Activated CD8-positive, alpha-beta memory T cell treated with anti-CD3 and anti-CD28 coated beads, Interleukin-2, amount 50 U/mL, for 48 hours (primary cell): Measurements from ENCODE around the gene MAP7D2.
"Not testable (repeated sequence)": the region's sequence is repeated elsewhere in the genome, so short reads cannot be mapped to it uniquely, and the experiment has no call there.

Experiments used
- DNase-seq: peaks from one replicate; pipeline ENCODE4 v3.0.0-alpha.2; 2020

The MAP7D2 gene

GRCh38 chrX:20116577-20117240 lies at the start of gene MAP7D2:
TSS of gene MAP7D2 (minus strand) at chrX:20116907. CDS start at chrX:20116879, 28 bp downstream.
- no peak for DNase-seq

- DNase-seq = not testable (repeated sequence)
These were observed 45.8 kb upstream of the MAP7D2 start for GRCh38 chrX:20162516-20162915.

GRCh38 chrX:20159797-20160385 lies 43.2 kb upstream of the MAP7D2 start:
- DNase-seq = no peak

- DNase-seq = no peak
These were observed 35.0 kb upstream of the MAP7D2 start for GRCh38 chrX:20151689-20152088.

- DNase-seq = no peak
These were observed 32.6 kb upstream of the MAP7D2 start for GRCh38 chrX:20149326-20149725.

GRCh38 chrX:20147561-20147960 lies 30.9 kb upstream of the MAP7D2 start:
- no peak for DNase-seq

GRCh38 chrX:20144491-20144890 lies 27.8 kb upstream of the MAP7D2 start:
- no peak for DNase-seq

GRCh38 chrX:20143561-20143960 lies 26.9 kb upstream of the MAP7D2 start:
- no peak for DNase-seq

GRCh38 chrX:20143111-20143510 lies 26.4 kb upstream of the MAP7D2 start:
- DNase-seq = no peak

GRCh38 chrX:20141281-20142220 lies 24.8 kb upstream of the MAP7D2 start, which contains the start of gene EIF1AX:
TSS of gene EIF1AX (minus strand) at chrX:20141838. CDS start at chrX:20141640, 198 bp downstream.
- DNase-seq = peak; percentile 92

- DNase-seq = no peak
These were observed 23.7 kb upstream of the MAP7D2 start for GRCh38 chrX:20140420-20140819.

GRCh38 chrX:20139966-20140365 lies 23.3 kb upstream of the MAP7D2 start:
- no peak for DNase-seq

GRCh38 chrX:20135944-20136343 lies 19.2 kb upstream of the MAP7D2 start:
- DNase-seq = no peak

GRCh38 chrX:20132666-20133065 lies 16.0 kb upstream of the MAP7D2 start:
- no peak for DNase-seq

- DNase-seq = no peak
These were observed 13.7 kb upstream of the MAP7D2 start for GRCh38 chrX:20130357-20130756.

- no peak for DNase-seq
These were observed 12.8 kb upstream of the MAP7D2 start for GRCh38 chrX:20129547-20129946.

GRCh38 chrX:20128670-20129069 lies 12.0 kb upstream of the MAP7D2 start:
- DNase-seq = no peak

- not testable (repeated sequence) for DNase-seq
These were observed 10.7 kb upstream of the MAP7D2 start for GRCh38 chrX:20127440-20127839.

GRCh38 chrX:20126833-20127232 lies 10.1 kb upstream of the MAP7D2 start:
- not testable (repeated sequence) for DNase-seq

- DNase-seq = no peak
These were observed 8.3 kb upstream of the MAP7D2 start for GRCh38 chrX:20124964-20125363.

GRCh38 chrX:20118065-20118824 lies 1.5 kb upstream of the MAP7D2 start:
- DNase-seq = no peak

- no peak for DNase-seq
These were observed 575 bp downstream of the MAP7D2 start for GRCh38 chrX:20116087-20116576.
